Heart left ventricle (tissue), 16 donors: ENCODE results near the gene CDC42EP3. TPM values are rescaled to one million over a fixed set of nuclear protein-coding genes. Genes with fewer than 3 reads are reported as not detected.

Source experiments
- ATAC-seq, 4 donors: fragments of 200-7000 bp; cut with Tn5 transposase; one replicate each; pipeline ENCODE4 v1.9.1; 2020 to 2022; ENCODE audit warnings: moderate library complexity in 4 of 4, mild to moderate bottlenecking in 3 of 4, moderate number of reproducible peaks in 1 of 4
- DNase-seq, 5 donors: peaks; one replicate each; pipeline ENCODE4 v3.0.0-alpha.2; 2020
- H3K27ac ChIP-seq, 12 donors: fragments of 200-600 bp; sonication (generic) in 4 of 12; one replicate each; pipeline versions ENCODE4 v1.5.0 to v1.8.0; 2016 to 2022; ENCODE audit warnings: mild to moderate bottlenecking in 2 of 12
- H3K27me3 ChIP-seq, 9 donors: fragments of 200-600 bp; sonication (generic) in 2 of 9; one replicate each; pipeline versions ENCODE4 v1.5.1 to v1.8.0; 2016 to 2022; ENCODE audit warnings: mild to moderate bottlenecking in 3 of 9
- H3K36me3 ChIP-seq, 9 donors: fragments of 200-600 bp; sonication (generic) in 2 of 9; one replicate each; pipeline versions ENCODE4 v1.5.0 to v1.8.0; 2018 to 2022; ENCODE audit warnings: mild to moderate bottlenecking in 2 of 9
- H3K4me1 ChIP-seq, 12 donors: fragments of 200-600 bp; sonication (generic) in 4 of 12; one replicate each; pipeline versions ENCODE4 v1.5.0 to v1.8.0; 2016 to 2022; ENCODE audit warnings: mild to moderate bottlenecking in 3 of 12
- H3K4me3 ChIP-seq, 12 donors: fragments of 200-600 bp; sonication (generic) in 4 of 12; one replicate each; pipeline versions ENCODE4 v1.5.0 to v1.8.0; 2017 to 2022; ENCODE audit warnings: mild to moderate bottlenecking in 9 of 12, moderate library complexity in 4 of 12
- H3K9me3 ChIP-seq, 12 donors: fragments of 200-600 bp; sonication (generic) in 4 of 12; one replicate each; pipeline versions ENCODE4 v1.5.0 to v1.8.0; 2016 to 2022; ENCODE audit warnings: mild to moderate bottlenecking in 1 of 12
- CTCF ChIP-seq, 12 donors: fragments of 200-600 bp; sonication (generic) in 4 of 12; IDR thresholded peaks; one replicate each; pipeline versions ENCODE4 v1.5.0 to v1.8.0; 2018 to 2022; ENCODE audit warnings: antibody characterized with exemption in 12 of 12, mild to moderate bottlenecking in 5 of 12
- POLR2A ChIP-seq, 2 donors: fragments of 450-650 bp; IDR thresholded peaks; one replicate each; pipeline ENCODE4 v1.6.1; 2017; ENCODE audit warnings: antibody characterized with exemption in 2 of 2, mild to moderate bottlenecking in 2 of 2, moderate library complexity in 2 of 2
- WGBS, 4 donors: extraction: QIAGEN DNeasy Blood & Tissue Kit in 2 of 4; methylation state at CpG; one replicate each; pipeline versions ENCODE4 v1.1.5 to v1.1.7; 2013 to 2018; 5-methylcytosine and 5-hydroxymethylcytosine counted together
- intact Hi-C, 10 donors: fragments of 100-400 bp; cut with DNase I; formaldehyde crosslinking; loops; one replicate each; pipeline versions ENCODE4 v1.11.1 to v1.14.2; 2022
- polyA plus RNA-seq, 2 donors: library from polyadenylated mRNA; stranded (reverse); fragments of 200-250 nt; gene quantifications; one replicate each; pipeline ENCODE4 v1.2.3, GENCODE V29; 2013
- total RNA-seq, 9 donors: library from RNA; depleted of rRNA in 2 of 9; stranded (reverse); fragments of >200 nt in 2 of 9; fragmentation: NEBNext Ultra II Directional in 3 of 9; extraction: Animal tissue kit (Norgen Biotek cat#: 25700) in 3 of 9; gene quantifications; one replicate each; pipeline versions ENCODE4 v1.1.0 to v1.2.4, GENCODE V29; 2016 to 2023
- donor health status: ischemic (EF 13 %, LVEDD 7.1; RV severe dilation, severe dysfunction).
- donor health status: healthy with polysubstance abuse.
- donor health status: DM: no; HTN: yes; CAD: no.
- donor health status: DM: no; HTN: no; CAD: no.
- donor health status: ischemic (EF 25% LVEDD 6.9; RV normal size, moderate dysfunction).
- donor health status: ischemic (EF 25% LVEDD 5.7; RV mildly dilated, moderate dysfunction).
- donor health status: healthy.
- donor health status: DM: yes; HTN: yes; CAD: no.
- donor health status: ischemic (EF 35%, LVEDD 5.7; RV mildly dilated, moderate dysfunction).
- donor health status: nonischemic (EF 11% LVEDD 7.7; RV severe dilation, severe dysfunction).
- donor health status: DM: yes; HTN: yes; CAD: no.
- donor health status: PGD.
- donor health status: ischemic (EF 29% LVEDD 5.4; RV normal size, mild dysfunction).
- donor health status: nonischemic (EF 23%, LVEDD 6.1; RV moderate dilation, normal function).

The CDC42EP3 gene
- total and polyA plus RNA-seq, 11 donors = 32.5 to 189 (median 111) TPM

- intact Hi-C loops = no loop called here
- DNase-seq (no peak), ATAC-seq (no peak)
- TF ChIP-seq CTCF (IDR thresholded peaks at IDR 0.05) = no peak
- TF ChIP-seq POLR2A (IDR thresholded peaks at IDR 0.05) = no peak
- WGBS, 4 donors = 79 to 93% (median 85%) methylated on average over 2 of the region's 2 CpGs
- Histone ChIP-seq H3K27me3 (no peaks in the 10 kb centered on the region), H3K4me3 (no peak overlapping the region), H3K27ac (peak overlapping the region in 3 of 12 donors; percentile 1 to 73 (median 25)), H3K36me3 (no peaks in the 10 kb centered on the region), H3K4me1 (peaks cover 0 to 47% (median 15%) of the 10 kb centered on the region in 12 donors), H3K9me3 (no peaks in the 10 kb centered on the region)
Observed at GRCh38 chr2:37616677-37617005, 54.8 kb downstream of the CDC42EP3 start.

GRCh38 chr2:37615804-37616676, 55.4 kb downstream of the CDC42EP3 start:
- Histone ChIP-seq H3K4me3 (no peak overlapping the region), H3K27ac (peak overlapping the region in 3 of 12 donors; percentile 1 to 73 (median 25)), H3K27me3 (no peaks in the 10 kb centered on the region), H3K9me3 (no peaks in the 10 kb centered on the region), H3K4me1 (peaks cover 0 to 53% (median 21%) of the 10 kb centered on the region in 12 donors), H3K36me3 (no peaks in the 10 kb centered on the region)
- intact Hi-C loops = no loop called here
- DNase-seq = peak in 3 of 5 donors; percentile 43 to 74 (median 50)
- peak in 3 of 4 donors; percentile 46 to 70 (median 53) for ATAC-seq
- TF ChIP-seq POLR2A (IDR thresholded peaks at IDR 0.05) (no peak), CTCF (IDR thresholded peaks at IDR 0.05) (no peak)
- 60 to 69% (median 66%) methylated on average over 6 of the region's 6 CpGs for WGBS, 4 donors

- intact Hi-C loops = no loop called here
- H3K27ac ChIP-seq = peak overlapping the region in 1 of 12 donors; percentile 40
- no peaks in the 10 kb centered on the region for H3K27me3 ChIP-seq
- H3K36me3 ChIP-seq = no peaks in the 10 kb centered on the region
- H3K9me3 ChIP-seq = peaks cover 0 to under 1% (median 0%) of the 10 kb centered on the region in 12 donors
- peaks cover 0 to 63% (median 29%) of the 10 kb centered on the region in 12 donors for H3K4me1 ChIP-seq
- peak in 1 of 4 donors; percentile 27 for ATAC-seq
- no peak overlapping the region for H3K4me3 ChIP-seq
- TF ChIP-seq POLR2A (IDR thresholded peaks at IDR 0.05) (no peak), CTCF (IDR thresholded peaks at IDR 0.05) (no peak)
- no peak for DNase-seq
- WGBS, 4 donors = 83 to 92% (median 88%) methylated on average over 7 of the region's 7 CpGs
Observed at GRCh38 chr2:37614061-37614738, 57.2 kb downstream of the CDC42EP3 start.

GRCh38 chr2:37612382-37612781, 59.1 kb downstream of the CDC42EP3 start:
- DNase-seq = no peak
- H3K9me3 ChIP-seq = peaks cover 0 to 11% (median 0%) of the 10 kb centered on the region in 12 donors
- H3K36me3 ChIP-seq = no peaks in the 10 kb centered on the region
- no peak for ATAC-seq
- TF ChIP-seq POLR2A (IDR thresholded peaks at IDR 0.05) = no peak
- TF ChIP-seq CTCF (IDR thresholded peaks at IDR 0.05) = no peak
- intact Hi-C loops = no loop called here
- WGBS, 4 donors = 74 to 88% (median 83%) methylated on average over 4 of the region's 4 CpGs
- H3K27ac ChIP-seq = peak overlapping the region in 1 of 12 donors; percentile 53
- H3K27me3 ChIP-seq = no peaks in the 10 kb centered on the region
- peaks cover 0 to 59% (median 29%) of the 10 kb centered on the region in 12 donors for H3K4me1 ChIP-seq
- no peak overlapping the region for H3K4me3 ChIP-seq
